ENCODE data around the gene NRAP.

DNA sequence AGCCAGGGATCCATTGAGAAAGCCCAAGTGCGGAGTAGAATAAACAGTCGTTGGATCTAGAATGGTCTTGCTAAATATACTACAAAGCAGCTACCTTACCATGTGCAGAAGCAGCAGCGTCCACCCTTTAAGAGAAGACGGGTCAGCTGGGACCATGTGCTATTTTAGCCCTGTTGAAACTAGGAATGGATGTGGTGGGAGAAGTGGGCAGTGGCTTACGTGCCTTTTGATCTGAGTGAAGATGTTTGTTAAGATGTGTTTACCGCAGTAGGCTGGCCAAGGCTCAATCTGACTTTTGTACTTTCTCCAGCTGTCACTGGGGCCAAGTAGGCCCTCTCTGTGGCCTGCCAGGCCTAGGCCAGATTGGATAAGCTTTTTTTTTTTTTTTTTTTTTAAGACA lies 101.8 kb downstream of the NRAP start:
- TF ChIP-seq, protein P1, sequence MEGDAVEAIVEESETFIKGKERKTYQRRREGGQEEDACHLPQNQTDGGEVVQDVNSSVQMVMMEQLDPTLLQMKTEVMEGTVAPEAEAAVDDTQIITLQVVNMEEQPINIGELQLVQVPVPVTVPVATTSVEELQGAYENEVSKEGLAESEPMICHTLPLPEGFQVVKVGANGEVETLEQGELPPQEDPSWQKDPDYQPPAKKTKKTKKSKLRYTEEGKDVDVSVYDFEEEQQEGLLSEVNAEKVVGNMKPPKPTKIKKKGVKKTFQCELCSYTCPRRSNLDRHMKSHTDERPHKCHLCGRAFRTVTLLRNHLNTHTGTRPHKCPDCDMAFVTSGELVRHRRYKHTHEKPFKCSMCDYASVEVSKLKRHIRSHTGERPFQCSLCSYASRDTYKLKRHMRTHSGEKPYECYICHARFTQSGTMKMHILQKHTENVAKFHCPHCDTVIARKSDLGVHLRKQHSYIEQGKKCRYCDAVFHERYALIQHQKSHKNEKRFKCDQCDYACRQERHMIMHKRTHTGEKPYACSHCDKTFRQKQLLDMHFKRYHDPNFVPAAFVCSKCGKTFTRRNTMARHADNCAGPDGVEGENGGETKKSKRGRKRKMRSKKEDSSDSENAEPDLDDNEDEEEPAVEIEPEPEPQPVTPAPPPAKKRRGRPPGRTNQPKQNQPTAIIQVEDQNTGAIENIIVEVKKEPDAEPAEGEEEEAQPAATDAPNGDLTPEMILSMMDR (IDR thresholded peaks at IDR 0.05) = no peak
- TF ChIP-seq POLR2A (IDR thresholded peaks at IDR 0.05) = no peak
